Motor neuron (in vitro differentiated cells): Measurements from ENCODE around the gene S100A1. TPM values are rescaled to one million over a fixed set of nuclear protein-coding genes. Genes with fewer than 3 reads are reported as not detected.

ENCODE experiments used
- total RNA-seq, 8 experiments: library from RNA; unstranded; fragments of 300-600 nt; gene quantifications; 2 replicates each; pipeline versions ENCODE4 v1.2.3 to v1.2.4, GENCODE V29; 2022

S100A1 gene
- total RNA-seq, 8 experiments from 2014 or later = 0.38 to 3.7 (median 1.5) TPM

Other genes with a start within 250 kb of the S100A1 start
- 100 to 1,000 TPM in 1 of 8 experiments, 10 to 100 TPM in 1, under 1 TPM in 2, not detected in 4; 0.29 to 281 (median 8.6) TPM for gene S100A8, start 237.4 kb upstream of the S100A1 start, total RNA-seq
- under 1 TPM in 5 of 8 experiments, not detected in 3; 0.10 to 0.66 (median 0.14) TPM for gene S100A7A, start 211.9 kb upstream of the S100A1 start, total RNA-seq
- not detected for gene S100A7, start 167.8 kb upstream of the S100A1 start, total RNA-seq
- 1,000 to 10,000 TPM in 1 of 8 experiments, 100 to 1,000 TPM in 2, 1 to 10 TPM in 4, under 1 TPM in 1; 0.49 to 2,482 (median 5.7) TPM for gene S100A6, start 92.4 kb upstream of the S100A1 start, total RNA-seq
- gene S100A5, start 87.5 kb upstream of the S100A1 start, total RNA-seq = not detected
- 1,000 to 10,000 TPM in 1 of 8 experiments, 10 to 100 TPM in 1, 1 to 10 TPM in 5, under 1 TPM in 1; 0.93 to 1,152 (median 3.7) TPM for gene S100A4, start 82.6 kb upstream of the S100A1 start, total RNA-seq
- gene S100A3, start 79.2 kb upstream of the S100A1 start, total RNA-seq = 1 to 10 TPM in 2 of 8 experiments, under 1 TPM in 3, not detected in 3; 0.36 to 4.1 (median 1.00) TPM
- gene S100A2, start 62.6 kb upstream of the S100A1 start, total RNA-seq = 1 to 10 TPM in 4 of 8 experiments, under 1 TPM in 2, not detected in 2; 0.23 to 4.5 (median 1.5) TPM
- 100 to 1,000 TPM in 1 of 8 experiments, 10 to 100 TPM in 1, 1 to 10 TPM in 6; 2.0 to 108 (median 7.0) TPM for gene S100A16, start 15.3 kb upstream of the S100A1 start, total RNA-seq
- gene S100A14, start 12.1 kb upstream of the S100A1 start, total RNA-seq = under 1 TPM in 5 of 8 experiments, not detected in 3; 0.11 to 0.66 (median 0.59) TPM
- gene S100A13, start 929 bp upstream of the S100A1 start, total RNA-seq = 100 to 1,000 TPM in 2 of 8 experiments, 10 to 100 TPM in 6; 44.1 to 224 (median 59.6) TPM
- gene CHTOP, start 5.6 kb downstream of the S100A1 start, total RNA-seq = 100 to 1,000 TPM in 4 of 8 experiments, 10 to 100 TPM in 4; 29.9 to 136 (median 99.2) TPM
- gene SNAPIN, start 30.3 kb downstream of the S100A1 start, total RNA-seq = 10 to 100 TPM; 36.1 to 93.5 (median 53.3) TPM
- gene ILF2, start 42.6 kb downstream of the S100A1 start, total RNA-seq = 100 to 1,000 TPM; 116 to 542 (median 228) TPM
- gene NPR1, start 50.3 kb downstream of the S100A1 start, total RNA-seq = under 1 TPM in 7 of 8 experiments, not detected in 1; 0.27 to 0.85 (median 0.64) TPM
- 10 to 100 TPM; 33.0 to 70.4 (median 44.9) TPM for gene INTS3, start 99.6 kb downstream of the S100A1 start, total RNA-seq
- gene SLC27A3, start 147.0 kb downstream of the S100A1 start, total RNA-seq = 10 to 100 TPM in 5 of 8 experiments, 1 to 10 TPM in 3; 5.0 to 49.7 (median 15.3) TPM